ENCODE results near the gene PER3.

The PER3 gene

GRCh38 chr1:7833035-7833434 is 48.9 kb downstream of the PER3 start:
- no peak for DNase-seq (ENCODE audit: low read depth in 3 of 3)

- no peak for DNase-seq (ENCODE audit: low read depth in 3 of 3)
These were observed 54.6 kb downstream of the PER3 start for GRCh38 chr1:7838714-7839113.

- no peak for DNase-seq (ENCODE audit: low read depth in 3 of 3)
These were observed 55.4 kb downstream of the PER3 start for GRCh38 chr1:7839526-7839925.

GRCh38 chr1:7842517-7842916 is 58.4 kb downstream of the PER3 start:
- DNase-seq (ENCODE audit: low read depth in 3 of 3): no peak

GRCh38 chr1:7845761-7846160 is 61.7 kb downstream of the PER3 start:
- no peak for DNase-seq (ENCODE audit: low read depth in 3 of 3)

GRCh38 chr1:7846656-7847055 is 62.6 kb downstream of the PER3 start:
- no peak for DNase-seq (ENCODE audit: low read depth in 3 of 3)

GRCh38 chr1:7847599-7847998 is 63.5 kb downstream of the PER3 start:
- no peak for DNase-seq (ENCODE audit: low read depth in 3 of 3)

GRCh38 chr1:7850786-7851185 is 66.7 kb downstream of the PER3 start:
- DNase-seq (ENCODE audit: low read depth in 3 of 3): no peak

GRCh38 chr1:7852804-7853683 is 69.0 kb downstream of the PER3 start, which contains the start of gene UTS2:
Gene UTS2 (minus strand): TSS chr1:7853065. CDS start chr1:7853003, 62 bp downstream.
- DNase-seq (ENCODE audit: low read depth in 3 of 3): no peak

- DNase-seq (ENCODE audit: low read depth in 3 of 3): no peak
These were observed 69.6 kb downstream of the PER3 start for GRCh38 chr1:7853684-7854026.

- no peak for DNase-seq (ENCODE audit: low read depth in 3 of 3)
These were observed 72.3 kb downstream of the PER3 start for GRCh38 chr1:7856345-7856744.

- DNase-seq (ENCODE audit: low read depth in 3 of 3): no peak
These were observed 72.9 kb downstream of the PER3 start for GRCh38 chr1:7857000-7857399.

- no peak for DNase-seq (ENCODE audit: low read depth in 3 of 3)
These were observed 73.9 kb downstream of the PER3 start for GRCh38 chr1:7857985-7858384.

- DNase-seq (ENCODE audit: low read depth in 3 of 3): no peak
These were observed 75.3 kb downstream of the PER3 start for GRCh38 chr1:7859406-7859805.

- no peak for DNase-seq (ENCODE audit: low read depth in 3 of 3)
These were observed 76.0 kb downstream of the PER3 start for GRCh38 chr1:7860130-7860529.

- no peak for DNase-seq (ENCODE audit: low read depth in 3 of 3)
These were observed 77.4 kb downstream of the PER3 start for GRCh38 chr1:7861452-7861851.

GRCh38 chr1:7862211-7863060 is 78.3 kb downstream of the PER3 start:
- no peak for DNase-seq (ENCODE audit: low read depth in 3 of 3)

GRCh38 chr1:7863756-7864328 is 79.8 kb downstream of the PER3 start:
- DNase-seq (ENCODE audit: low read depth in 3 of 3): no peak

GRCh38 chr1:7865978-7866377 is 81.9 kb downstream of the PER3 start:
- DNase-seq (ENCODE audit: low read depth in 3 of 3): no peak

GRCh38 chr1:7868070-7868780 is 84.1 kb downstream of the PER3 start:
- no peak for DNase-seq (ENCODE audit: low read depth in 3 of 3)

GRCh38 chr1:7869136-7869920 is 85.2 kb downstream of the PER3 start:
- no peak for DNase-seq (ENCODE audit: low read depth in 3 of 3)
